Tibial nerve (tissue), 4 donors: ENCODE data around the gene ZDHHC16. TPM values are rescaled to one million over a fixed set of nuclear protein-coding genes. Genes with fewer than 3 reads are reported as not detected.
"Not testable (repeated sequence)": the region's sequence is repeated elsewhere in the genome, so short reads cannot be mapped to it uniquely, and the experiment has no call there.

Experiments
- DNase-seq, 2 donors: peaks; one replicate each; pipeline ENCODE4 v3.0.0-alpha.2; 2019; ENCODE audit warnings: low spot score in 2 of 2
- H3K27ac ChIP-seq, 4 donors: fragments of 200-600 bp; sonication (generic) in 3 of 4; one replicate each; pipeline ENCODE4 v1.5.1; 2017 to 2019; ENCODE audit warnings: mild to moderate bottlenecking in 1 of 4
- H3K27me3 ChIP-seq, 2 donors: fragments of 200-600 bp; sonication (generic) in 1 of 2; one replicate each; pipeline versions ENCODE4 v1.5.1 to v1.6.0; 2017 to 2019
- H3K36me3 ChIP-seq, 3 donors: fragments of 200-600 bp; sonication (generic); one replicate each; pipeline ENCODE4 v1.5.1; 2018 to 2019
- H3K4me1 ChIP-seq, 4 donors: fragments of 200-600 bp; sonication (generic) in 3 of 4; one replicate each; pipeline ENCODE4 v1.5.1; 2017 to 2019
- H3K4me3 ChIP-seq, 4 donors: fragments of 200-600 bp; sonication (generic) in 3 of 4; one replicate each; pipeline ENCODE4 v1.5.1; 2017 to 2019; ENCODE audit warnings: mild to moderate bottlenecking in 1 of 4, moderate library complexity in 1 of 4
- H3K9me3 ChIP-seq, 4 donors: fragments of 200-600 bp; sonication (generic) in 3 of 4; one replicate each; pipeline ENCODE4 v1.5.1; 2017 to 2019
- CTCF ChIP-seq, 5 experiments: fragments of 200-600 bp in 3 of 5; fragments of 450-650 bp in 2 of 5; sonication (generic) in 3 of 5; IDR thresholded peaks; one replicate each; pipeline ENCODE4 v1.5.1; 2016 to 2019; ENCODE audit warnings: antibody characterized with exemption in 5 of 5, mild to moderate bottlenecking in 3 of 5, moderate library complexity in 2 of 5
- EP300 ChIP-seq, 2 donors: sonication (generic); formaldehyde crosslinking; IDR thresholded peaks; one replicate each; pipeline ENCODE4 v1.6.1; 2017; ENCODE audit warnings: antibody characterized with exemption in 2 of 2, mild to moderate bottlenecking in 1 of 2
- POLR2A ChIP-seq, 2 donors: fragments of 450-650 bp; IDR thresholded peaks; one replicate each; pipeline ENCODE4 v1.6.1; 2017; ENCODE audit warnings: antibody characterized with exemption in 2 of 2, mild to moderate bottlenecking in 2 of 2, moderate library complexity in 2 of 2
- WGBS, 2 donors: methylation state at CpG; one replicate each; pipeline ENCODE4 v1.1.5; 2018; 5-methylcytosine and 5-hydroxymethylcytosine counted together
- total RNA-seq, 4 donors: library from RNA; depleted of rRNA; stranded (reverse); fragments of >200 nt; gene quantifications; one replicate each; pipeline ENCODE4 v1.1.0, GENCODE V29; 2016

Gene ZDHHC16
- total RNA-seq, 4 donors from 2014 or later, result 26.4 to 50.4 (median 36.0) TPM

GRCh38 chr10:97411406-97411805 is 34.6 kb upstream of the ZDHHC16 start:
- TF ChIP-seq POLR2A (IDR thresholded peaks at IDR 0.05), result no peak
- no peak for TF ChIP-seq CTCF (IDR thresholded peaks at IDR 0.05)
- TF ChIP-seq EP300 (IDR thresholded peaks at IDR 0.05), result no peak
- H3K4me3 ChIP-seq, result no peak overlapping the region
- DNase-seq, result no peak
- no peak overlapping the region for H3K27ac ChIP-seq
- no peaks in the 10 kb centered on the region for H3K9me3 ChIP-seq
- no peaks in the 10 kb centered on the region for H3K27me3 ChIP-seq
- H3K36me3 ChIP-seq, result no peaks in the 10 kb centered on the region
- H3K4me1 ChIP-seq, result peaks cover 0 to 19% (median 7%) of the 10 kb centered on the region in 4 donors
- WGBS, 2 donors, result 67% methylated on average over 4 of the region's 4 CpGs

GRCh38 chr10:97412891-97413304 is 33.1 kb upstream of the ZDHHC16 start:
- 83 to 88% methylated on average over 10 of the region's 10 CpGs for WGBS, 2 donors

GRCh38 chr10:97416565-97416964 is 29.4 kb upstream of the ZDHHC16 start:
- DNase-seq, result no peak
- TF ChIP-seq POLR2A (IDR thresholded peaks at IDR 0.05), result no peak
- TF ChIP-seq CTCF (IDR thresholded peaks at IDR 0.05), result no peak
- TF ChIP-seq EP300 (IDR thresholded peaks at IDR 0.05), result no peak
- Histone ChIP-seq H3K4me1 (peaks cover 0 to 5% (median 0%) of the 10 kb centered on the region in 4 donors), H3K27me3 (no peaks in the 10 kb centered on the region), H3K27ac (no peak overlapping the region), H3K9me3 (no peaks in the 10 kb centered on the region), H3K36me3 (no peaks in the 10 kb centered on the region), H3K4me3 (no peak overlapping the region)
- WGBS, 2 donors, result 79 to 84% methylated on average over 6 of the region's 6 CpGs

More at GRCh38 chr10:97412891-97413304, 33.1 kb upstream of the ZDHHC16 start:
- Histone ChIP-seq H3K4me3 (no peak overlapping the region), H3K9me3 (no peaks in the 10 kb centered on the region), H3K27me3 (no peaks in the 10 kb centered on the region), H3K36me3 (no peaks in the 10 kb centered on the region), H3K4me1 (peaks cover 0 to 4% (median 0%) of the 10 kb centered on the region in 4 donors), H3K27ac (no peak overlapping the region)
- no peak for TF ChIP-seq POLR2A (IDR thresholded peaks at IDR 0.05)
- no peak for TF ChIP-seq CTCF (IDR thresholded peaks at IDR 0.05)
- no peak for TF ChIP-seq EP300 (IDR thresholded peaks at IDR 0.05)
- no peak for DNase-seq

GRCh38 chr10:97423757-97424098 is 22.2 kb upstream of the ZDHHC16 start:
- H3K9me3 ChIP-seq, H3K36me3 ChIP-seq, H3K4me3 ChIP-seq, H3K27me3 ChIP-seq, DNase-seq: not testable (repeated sequence)
- WGBS, 2 donors, result 76 to 78% methylated on average over 8 of the region's 8 CpGs
- H3K27ac ChIP-seq, result peak overlapping the region in 1 of 4 donors; percentile 18
- H3K4me1 ChIP-seq, result peaks cover 4 to 26% (median 22%) of the 10 kb centered on the region in 4 donors

GRCh38 chr10:97425964-97426775 is 19.8 kb upstream of the ZDHHC16 start, which contains the start of gene PGAM1:
PGAM1 (plus strand) TSS chr10:97426191; CDS start chr10:97426308, 117 bp downstream.
- peak; percentile 85 to 87 for DNase-seq
- TF ChIP-seq CTCF (IDR thresholded peaks at IDR 0.05), result peak; percentile 63 to 86 (median 80)
- TF ChIP-seq EP300 (IDR thresholded peaks at IDR 0.05), result peak; percentile 83 to 97
- peak; percentile 70 to 79 for TF ChIP-seq POLR2A (IDR thresholded peaks at IDR 0.05)
- Histone ChIP-seq H3K4me1 (peaks cover 4 to 31% (median 22%) of the 10 kb centered on the region in 4 donors), H3K27me3 (no peaks in the 10 kb centered on the region), H3K9me3 (no peaks in the 10 kb centered on the region), H3K27ac (peak within 1 kb of the TSS; percentile 72 to 93 (median 90)), H3K36me3 (peaks cover 0 to 19% (median under 1%) of the 10 kb centered on the region in 3 donors), H3K4me3 (peak within 1 kb of the TSS; percentile 78 to 98 (median 84))
- 0 to 1% methylated on average over 35 to 52 of the region's 90 CpGs for WGBS, 2 donors
